Sigmoid colon (tissue), 4 donors: ENCODE results near the gene ZMIZ1.

Source experiments
- EP300 ChIP-seq, 4 donors: sonication (generic); formaldehyde crosslinking; IDR thresholded peaks; one replicate each; pipeline ENCODE4 v1.6.1; 2017; ENCODE audit warnings: antibody characterized with exemption in 4 of 4
- POLR2A ChIP-seq, 2 donors: fragments of 450-650 bp; IDR thresholded peaks; one replicate each; pipeline ENCODE4 v1.6.1; 2016; ENCODE audit warnings: antibody characterized with exemption in 2 of 2, mild to moderate bottlenecking in 2 of 2, moderate library complexity in 2 of 2
- POLR2AphosphoS5 ChIP-seq, 4 donors: sonication (generic); formaldehyde crosslinking; IDR thresholded peaks; one replicate each; pipeline ENCODE4 v1.6.1; 2017; ENCODE audit warnings: antibody characterized with exemption in 4 of 4
- TF ChIP-seq, protein P1 (sequence below), 4 experiments: fragments of 450-650 bp in 3 of 4; fragments of 200-600 bp in 1 of 4; IDR thresholded peaks; one replicate each; pipeline ENCODE4 v1.5.1; 2016 to 2019; ENCODE audit warnings: antibody characterized with exemption in 4 of 4, mild to moderate bottlenecking in 3 of 4, moderate library complexity in 2 of 4

DNA sequence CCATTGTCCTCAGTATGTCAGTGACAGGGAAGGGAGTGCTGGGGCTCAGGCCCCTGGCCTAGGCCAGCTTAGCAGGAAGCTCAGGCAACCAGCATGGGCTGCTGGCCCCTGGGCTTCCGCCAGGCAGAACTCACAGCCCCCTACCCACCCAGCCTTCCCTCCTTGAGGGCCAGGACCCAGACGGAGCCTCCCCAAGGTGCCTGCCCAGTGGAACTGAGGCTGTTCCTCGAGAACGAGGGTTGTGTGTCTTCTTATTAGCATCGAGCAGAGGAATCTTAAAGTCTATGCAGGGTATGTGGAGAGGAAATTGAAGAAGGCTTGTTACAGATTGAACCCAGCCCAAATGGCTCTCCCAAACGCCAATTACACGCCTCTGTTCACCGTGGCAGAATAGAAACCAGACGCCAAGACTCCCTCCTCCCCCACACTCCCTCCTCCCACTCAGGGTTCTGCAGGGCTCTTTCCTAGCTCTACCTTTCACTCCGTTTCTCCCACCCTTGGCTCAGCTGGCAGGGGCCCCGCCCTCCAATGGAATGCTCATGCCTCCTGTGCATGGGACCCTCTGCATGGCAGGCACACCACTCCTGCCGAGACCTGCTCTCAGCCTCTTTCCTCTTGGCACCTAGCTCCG is 134.4 kb downstream of the ZMIZ1 start:
- TF ChIP-seq POLR2AphosphoS5 (IDR thresholded peaks at IDR 0.05) = no peak
- TF ChIP-seq, protein P1, sequence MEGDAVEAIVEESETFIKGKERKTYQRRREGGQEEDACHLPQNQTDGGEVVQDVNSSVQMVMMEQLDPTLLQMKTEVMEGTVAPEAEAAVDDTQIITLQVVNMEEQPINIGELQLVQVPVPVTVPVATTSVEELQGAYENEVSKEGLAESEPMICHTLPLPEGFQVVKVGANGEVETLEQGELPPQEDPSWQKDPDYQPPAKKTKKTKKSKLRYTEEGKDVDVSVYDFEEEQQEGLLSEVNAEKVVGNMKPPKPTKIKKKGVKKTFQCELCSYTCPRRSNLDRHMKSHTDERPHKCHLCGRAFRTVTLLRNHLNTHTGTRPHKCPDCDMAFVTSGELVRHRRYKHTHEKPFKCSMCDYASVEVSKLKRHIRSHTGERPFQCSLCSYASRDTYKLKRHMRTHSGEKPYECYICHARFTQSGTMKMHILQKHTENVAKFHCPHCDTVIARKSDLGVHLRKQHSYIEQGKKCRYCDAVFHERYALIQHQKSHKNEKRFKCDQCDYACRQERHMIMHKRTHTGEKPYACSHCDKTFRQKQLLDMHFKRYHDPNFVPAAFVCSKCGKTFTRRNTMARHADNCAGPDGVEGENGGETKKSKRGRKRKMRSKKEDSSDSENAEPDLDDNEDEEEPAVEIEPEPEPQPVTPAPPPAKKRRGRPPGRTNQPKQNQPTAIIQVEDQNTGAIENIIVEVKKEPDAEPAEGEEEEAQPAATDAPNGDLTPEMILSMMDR (IDR thresholded peaks at IDR 0.05) = no peak
- TF ChIP-seq POLR2A (IDR thresholded peaks at IDR 0.05) = no peak
- no peak for TF ChIP-seq EP300 (IDR thresholded peaks at IDR 0.05)
